H7 (cell line): ENCODE results near the gene NAA15. TPM values are rescaled to one million over a fixed set of nuclear protein-coding genes. Genes with fewer than 3 reads are reported as not detected.
A peak's percentile ranks its signal among the peaks of the same experiment; 100 is the strongest.
"Not testable (repeated sequence)": the region's sequence is repeated elsewhere in the genome, so short reads cannot be mapped to it uniquely, and the experiment has no call there.

ENCODE experiments used
- DNase-seq: peaks from one replicate; pipeline ENCODE4 v3.0.0; 2012
- H3K27me3 ChIP-seq: 2 replicates; pipeline ENCODE4 v1.6.0; 2011; ENCODE audit warnings: mild to moderate bottlenecking, low read length; ENCODE audit not compliant: control insufficient read depth, insufficient read depth
- H3K36me3 ChIP-seq: replicated peaks from 2 replicates; pipeline ENCODE4 v1.5.1; 2011; ENCODE audit warnings: low read length; ENCODE audit not compliant: control insufficient read depth, insufficient read depth
- H3K4me3 ChIP-seq: 2 replicates; pipeline ENCODE4 v1.5.1; 2011; ENCODE audit warnings: low read depth, mild to moderate bottlenecking, control low read depth, low read length, moderate library complexity; ENCODE audit not compliant: insufficient read depth
- total RNA-seq: library from RNA; depleted of rRNA; stranded (reverse); fragments of >200 nt; shearing (Covaris generic); gene quantifications from 2 replicates; pipeline ENCODE4 v1.2.3, GENCODE V29; 2014; rRNA removed

NAA15 gene
- total RNA-seq, 1 experiment from 2014 or later, result 60.5 TPM

DNA sequence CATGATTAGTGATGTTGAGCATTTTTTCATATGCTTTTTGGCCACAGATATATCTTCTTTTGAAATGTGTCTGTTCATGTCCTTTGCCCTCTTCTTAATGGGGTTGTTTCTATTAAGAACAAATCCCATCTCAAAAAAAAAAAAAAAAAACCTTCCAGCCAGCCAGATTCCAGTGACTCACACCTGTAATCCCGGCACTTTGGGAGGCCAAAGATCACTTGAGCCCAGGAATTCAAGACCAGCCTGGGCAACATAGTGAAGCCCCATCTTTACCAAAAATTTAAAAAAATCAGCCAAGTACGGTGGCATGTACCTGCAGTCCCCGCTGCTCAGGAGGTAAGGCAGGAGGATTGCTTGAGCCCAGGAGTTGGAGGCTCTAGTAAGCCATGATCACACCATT is 157.7 kb downstream of the NAA15 start:
- Histone ChIP-seq H3K4me3 (no peak overlapping the region), H3K27me3 (no peaks in the 10 kb centered on the region), H3K36me3 (no peaks in the 10 kb centered on the region)
- DNase-seq, result no peak

DNA sequence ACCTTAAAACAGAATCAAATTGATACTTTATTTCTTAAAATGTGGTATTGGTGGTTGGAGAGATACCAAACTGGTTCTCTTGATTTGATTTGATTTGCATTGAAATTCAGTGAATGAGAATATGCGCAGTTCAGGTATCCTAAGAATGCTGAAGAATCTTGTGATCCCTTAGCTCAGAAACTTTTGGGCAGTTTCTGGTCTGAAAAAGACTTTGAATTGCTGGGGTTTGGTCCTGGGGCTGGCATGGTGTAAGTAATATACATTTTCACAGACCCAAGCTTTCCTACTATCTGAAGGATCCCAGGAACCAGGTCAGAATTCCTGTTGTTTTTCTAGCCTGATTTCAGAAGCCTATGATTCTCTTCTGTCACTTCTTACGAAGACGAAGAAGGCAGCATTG is 159.3 kb downstream of the NAA15 start:
- Histone ChIP-seq H3K36me3 (no peaks in the 10 kb centered on the region), H3K4me3 (no peak overlapping the region), H3K27me3 (no peaks in the 10 kb centered on the region)
- peak; percentile 46 for DNase-seq

DNA sequence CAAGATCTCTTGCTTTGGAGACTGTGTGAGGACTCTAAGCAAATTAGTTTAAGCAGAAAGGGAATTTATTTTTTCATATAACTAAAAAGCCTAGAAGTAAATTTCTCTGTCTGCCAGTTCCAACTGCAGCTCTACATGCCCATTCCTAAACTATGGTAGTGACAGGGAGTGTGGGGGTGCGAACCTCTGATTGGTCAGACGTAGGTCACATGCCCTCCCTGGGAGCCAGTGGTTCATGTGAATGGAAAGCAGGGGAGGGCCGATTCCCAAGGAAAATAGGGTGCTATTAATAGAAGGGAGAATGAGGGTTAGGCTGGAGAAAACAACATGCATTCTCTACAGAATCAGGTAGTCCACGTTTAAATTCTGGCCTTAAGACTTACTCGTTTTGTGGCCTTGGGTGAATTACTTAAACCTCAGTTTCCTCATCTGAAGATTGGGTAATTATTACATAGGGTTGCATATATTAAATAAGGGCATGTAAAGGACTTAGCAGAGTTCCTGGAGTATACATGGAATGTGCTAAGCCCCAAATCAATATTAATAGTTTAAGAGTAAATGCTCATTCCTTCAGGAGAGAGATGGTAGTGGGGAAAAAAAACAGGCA is 159.8 kb downstream of the NAA15 start:
- Histone ChIP-seq H3K4me3 (no peak overlapping the region), H3K36me3 (no peaks in the 10 kb centered on the region), H3K27me3 (no peaks in the 10 kb centered on the region)
- peak; percentile 82 for DNase-seq

DNA sequence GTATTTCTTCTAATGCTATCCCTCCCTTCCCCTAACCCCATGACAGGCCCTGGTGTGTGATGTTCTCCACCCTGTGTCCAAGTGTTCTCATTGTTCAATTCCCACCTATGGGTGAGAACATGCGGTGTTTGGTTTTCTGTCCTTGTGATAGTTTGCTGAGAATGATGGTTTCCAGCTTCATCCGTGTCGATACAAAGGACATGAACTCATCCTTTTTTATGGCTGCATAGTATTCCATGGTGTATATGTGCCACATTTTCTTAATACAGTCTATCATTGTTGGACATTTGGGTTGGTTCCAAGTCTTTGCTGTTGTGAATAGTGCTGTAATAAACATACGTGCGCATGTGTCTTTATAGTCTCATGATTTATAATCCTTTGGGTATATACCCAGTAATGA is 163.2 kb downstream of the NAA15 start:
- not testable (repeated sequence) for H3K36me3 ChIP-seq, H3K27me3 ChIP-seq, DNase-seq, H3K4me3 ChIP-seq

DNA sequence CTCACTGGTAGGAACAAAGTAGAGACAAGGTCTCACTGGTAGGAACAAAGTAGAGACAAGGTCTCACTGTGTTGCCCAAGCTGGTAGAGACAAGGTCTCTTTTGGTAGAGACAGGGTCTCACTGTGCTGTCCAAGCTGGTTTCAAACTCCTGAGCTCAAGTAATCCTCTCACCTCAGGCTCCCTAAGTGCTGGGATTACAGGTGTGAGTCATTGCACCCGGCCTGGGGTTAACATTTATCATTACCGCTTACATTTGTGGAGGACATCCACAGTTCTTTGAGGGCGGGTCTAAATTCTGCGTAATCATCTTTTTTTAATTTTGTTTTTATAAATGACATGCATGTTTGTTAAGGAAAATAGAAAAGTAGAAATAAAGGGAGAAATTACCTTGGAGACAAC is 164.6 kb downstream of the NAA15 start:
- H3K4me3 ChIP-seq, result no peak overlapping the region
- no peak for DNase-seq
- no peaks in the 10 kb centered on the region for H3K27me3 ChIP-seq
- H3K36me3 ChIP-seq, result no peaks in the 10 kb centered on the region

DNA sequence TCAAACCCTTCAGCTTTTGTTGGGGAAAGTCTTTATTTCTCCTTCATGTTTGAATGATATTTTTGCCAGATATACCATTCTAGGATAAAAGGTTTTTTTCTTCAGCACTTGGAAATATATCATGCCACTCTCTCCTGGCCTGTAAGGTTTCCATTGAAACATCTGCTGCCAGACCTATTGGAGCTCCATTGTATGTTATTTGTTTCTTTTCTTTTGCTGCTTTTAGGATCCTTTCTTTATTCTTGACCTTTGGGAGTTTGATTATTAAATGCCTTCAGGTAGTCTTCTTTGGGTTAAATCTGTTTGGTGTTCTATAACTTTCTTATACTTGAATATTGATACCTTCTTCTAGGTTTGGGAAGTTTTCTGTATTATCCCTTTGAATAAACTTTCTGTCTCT is 167.5 kb downstream of the NAA15 start:
- H3K4me3 ChIP-seq, H3K27me3 ChIP-seq, H3K36me3 ChIP-seq, DNase-seq: not testable (repeated sequence)

DNA sequence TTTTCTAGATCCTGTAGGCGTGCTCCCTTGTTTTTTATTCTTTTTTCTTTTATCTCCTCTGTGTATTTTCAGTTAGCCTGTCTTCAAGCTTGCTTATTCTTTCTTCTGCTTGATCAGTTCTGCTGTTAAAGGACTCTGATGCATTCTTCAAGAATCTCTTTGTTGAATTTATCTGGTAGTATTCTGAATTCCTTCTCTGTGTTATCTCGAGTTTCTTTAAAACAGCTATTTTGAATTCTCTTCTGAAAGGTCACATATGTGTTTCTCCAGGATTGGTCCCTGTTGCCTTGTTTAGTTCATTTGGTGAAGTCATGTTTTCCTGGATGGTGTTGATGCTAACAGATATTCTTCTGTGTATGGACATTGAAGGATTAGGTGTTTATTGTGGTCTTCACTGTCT is 167.9 kb downstream of the NAA15 start:
- DNase-seq, result no peak
- H3K36me3 ChIP-seq, result peaks cover 3% of the 10 kb centered on the region; the same call in 1 of the 2 replicates
- H3K4me3 ChIP-seq, result no peak overlapping the region
- H3K27me3 ChIP-seq, result no peaks in the 10 kb centered on the region

Other genes starting within 250 kb of the NAA15 start
- gene ELF2, start 124.3 kb upstream of the NAA15 start, total RNA-seq, result 29.9 and 45.6 TPM in 2 replicates
- 0.21 and 2.0 TPM in 2 replicates for gene MGARP, start 21.3 kb upstream of the NAA15 start, total RNA-seq
- gene NDUFC1, start 972 bp downstream of the NAA15 start, total RNA-seq, result 78.0 and 82.2 TPM in 2 replicates
- 5.6 and 7.9 TPM in 2 replicates for gene RAB33B, start 152.6 kb downstream of the NAA15 start, total RNA-seq